Measurements from ENCODE around the gene ZNF865.

Gene ZNF865

DNA sequence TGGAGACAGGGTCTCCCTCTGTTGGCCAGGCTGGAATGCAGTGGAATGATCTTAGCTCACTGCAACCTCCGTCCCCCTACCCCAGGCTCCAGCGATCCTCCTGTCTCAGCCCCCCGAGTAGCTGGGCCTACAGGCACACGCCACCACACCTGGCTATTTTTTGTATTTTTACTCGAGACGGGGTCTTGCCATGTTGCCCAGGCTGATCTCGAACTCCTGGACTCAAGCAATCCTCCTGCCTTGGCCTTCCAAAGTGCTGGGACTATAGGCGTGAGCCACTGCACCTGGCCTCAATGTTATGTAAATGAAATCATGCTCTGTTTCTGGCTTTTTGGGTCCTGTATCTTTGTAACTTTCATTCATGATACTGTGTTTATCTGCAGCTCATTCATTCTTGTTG lies 16.7 kb upstream of the ZNF865 start:
- no peaks in the 10 kb centered on the region for H3K9me3 ChIP-seq (ENCODE audit: control insufficient read depth, insufficient read depth, low read length)
- WGBS (ENCODE audit: insufficient coverage, insufficient read length) = no CpG with 5 or more reads among the region's 8 CpGs
- H3K4me3 ChIP-seq (ENCODE audit: low read length) = no peak overlapping the region
- H3K4me1 ChIP-seq (ENCODE audit: control insufficient read depth, insufficient read depth, low read length) = 0 out of 2 replicates have a peak, but pooled peaks cover 6% of the 10 kb centered on the region
- DNase-seq (ENCODE audit: low read depth, low spot score) = no peak
- H3K36me3 ChIP-seq (ENCODE audit: control insufficient read depth, insufficient read depth, low read length) = no peaks in the 10 kb centered on the region; the same call in 1 of the 2 replicates
- H3K27ac ChIP-seq (ENCODE audit: low read length) = no peak overlapping the region
- no peaks in the 10 kb centered on the region for H3K27me3 ChIP-seq (ENCODE audit: control insufficient read depth, insufficient read depth, low read length)

DNA sequence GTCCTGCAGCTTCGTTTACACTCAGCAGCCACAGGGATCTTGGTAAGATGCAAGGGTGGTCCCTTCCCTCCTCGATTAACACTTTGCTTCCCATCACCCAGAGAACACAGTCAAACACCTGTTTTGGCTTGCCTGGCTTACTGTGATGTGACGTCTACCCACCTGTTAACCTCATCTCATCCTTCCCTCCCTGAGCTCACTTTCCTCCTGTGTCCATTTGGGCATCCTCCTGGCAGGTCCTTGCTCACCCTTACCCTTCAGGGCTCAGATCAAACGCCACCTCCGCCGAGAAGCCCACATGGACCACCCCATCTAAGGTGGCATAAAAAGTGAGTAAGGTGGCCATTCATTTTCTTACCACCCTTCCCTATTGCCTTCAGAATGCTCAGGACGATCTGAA lies 15.3 kb upstream of the ZNF865 start:
- H3K27ac ChIP-seq (ENCODE audit: low read length) = no peak overlapping the region
- DNase-seq (ENCODE audit: low read depth, low spot score) = no peak
- WGBS (ENCODE audit: insufficient coverage, insufficient read length) = no CpG with 5 or more reads among the region's 7 CpGs

DNA sequence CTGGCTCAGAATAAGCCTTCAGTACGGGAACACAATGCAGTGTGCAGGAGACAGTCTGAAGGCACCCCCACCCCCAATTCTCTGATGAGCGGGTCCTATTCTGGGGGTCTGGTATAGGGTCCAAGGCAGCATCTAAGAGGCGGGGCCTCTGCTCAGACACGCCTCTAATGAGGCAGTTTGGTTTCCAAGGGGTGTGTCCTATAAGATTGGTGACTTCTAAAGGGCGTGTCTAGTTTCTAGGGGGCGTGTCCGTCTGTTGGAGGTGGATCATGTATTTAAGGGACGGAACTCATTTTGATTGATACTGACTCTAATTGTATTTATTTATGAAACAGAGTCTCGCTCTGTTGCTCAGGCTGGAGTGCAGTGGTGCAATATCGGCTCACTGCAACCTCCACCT lies 14.8 kb upstream of the ZNF865 start:
- Histone ChIP-seq H3K27ac (ENCODE audit: low read length) (no peak overlapping the region), H3K36me3 (ENCODE audit: control insufficient read depth, insufficient read depth, low read length) (no peaks in the 10 kb centered on the region; the same call in 1 of the 2 replicates), H3K27me3 (ENCODE audit: control insufficient read depth, insufficient read depth, low read length) (no peaks in the 10 kb centered on the region), H3K4me1 (ENCODE audit: control insufficient read depth, insufficient read depth, low read length) (0 out of 2 replicates have a peak, but pooled peaks cover 5% of the 10 kb centered on the region), H3K9me3 (ENCODE audit: control insufficient read depth, insufficient read depth, low read length) (no peaks in the 10 kb centered on the region), H3K4me3 (ENCODE audit: low read length) (no peak overlapping the region)
- WGBS (ENCODE audit: insufficient coverage, insufficient read length) = no CpG with 5 or more reads among the region's 10 CpGs
- no peak for DNase-seq (ENCODE audit: low read depth, low spot score)

More for the DNA sequence above, 15.3 kb upstream of the ZNF865 start:
- Histone ChIP-seq H3K27me3 (ENCODE audit: control insufficient read depth, insufficient read depth, low read length) (no peaks in the 10 kb centered on the region), H3K36me3 (ENCODE audit: control insufficient read depth, insufficient read depth, low read length) (no peaks in the 10 kb centered on the region; the same call in 1 of the 2 replicates), H3K4me3 (ENCODE audit: low read length) (no peak overlapping the region), H3K9me3 (ENCODE audit: control insufficient read depth, insufficient read depth, low read length) (no peaks in the 10 kb centered on the region), H3K4me1 (ENCODE audit: control insufficient read depth, insufficient read depth, low read length) (0 out of 2 replicates have a peak, but pooled peaks cover 6% of the 10 kb centered on the region)

DNA sequence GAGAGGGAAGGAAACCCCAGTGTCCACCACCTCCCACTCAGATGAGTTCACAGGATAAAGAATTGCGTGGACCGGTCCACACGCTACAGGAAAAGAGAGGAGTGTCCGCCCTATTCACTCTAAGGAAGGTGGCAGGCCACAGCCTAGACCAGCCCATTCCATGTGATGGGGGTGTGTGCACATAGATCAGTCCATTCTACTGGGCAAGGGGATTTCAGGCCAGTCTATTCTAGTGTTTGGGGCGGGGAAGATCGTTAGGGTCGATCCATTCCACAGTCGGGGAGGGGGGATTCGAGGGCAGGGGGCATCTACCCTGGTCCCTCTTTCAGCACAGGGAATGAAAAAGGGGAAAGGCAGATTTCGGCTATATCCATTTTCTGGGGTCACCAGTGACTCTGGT lies 13.9 kb upstream of the ZNF865 start:
- no peak overlapping the region for H3K27ac ChIP-seq (ENCODE audit: low read length)
- H3K36me3 ChIP-seq (ENCODE audit: control insufficient read depth, insufficient read depth, low read length) = no peaks in the 10 kb centered on the region; the same call in 1 of the 2 replicates
- no peaks in the 10 kb centered on the region for H3K9me3 ChIP-seq (ENCODE audit: control insufficient read depth, insufficient read depth, low read length)
- DNase-seq (ENCODE audit: low read depth, low spot score) = no peak
- 0 out of 2 replicates have a peak, but pooled peaks cover 5% of the 10 kb centered on the region for H3K4me1 ChIP-seq (ENCODE audit: control insufficient read depth, insufficient read depth, low read length)
- WGBS (ENCODE audit: insufficient coverage, insufficient read length) = no CpG with 5 or more reads among the region's 10 CpGs
- no peak overlapping the region for H3K4me3 ChIP-seq (ENCODE audit: low read length)
- no peaks in the 10 kb centered on the region for H3K27me3 ChIP-seq (ENCODE audit: control insufficient read depth, insufficient read depth, low read length)

DNA sequence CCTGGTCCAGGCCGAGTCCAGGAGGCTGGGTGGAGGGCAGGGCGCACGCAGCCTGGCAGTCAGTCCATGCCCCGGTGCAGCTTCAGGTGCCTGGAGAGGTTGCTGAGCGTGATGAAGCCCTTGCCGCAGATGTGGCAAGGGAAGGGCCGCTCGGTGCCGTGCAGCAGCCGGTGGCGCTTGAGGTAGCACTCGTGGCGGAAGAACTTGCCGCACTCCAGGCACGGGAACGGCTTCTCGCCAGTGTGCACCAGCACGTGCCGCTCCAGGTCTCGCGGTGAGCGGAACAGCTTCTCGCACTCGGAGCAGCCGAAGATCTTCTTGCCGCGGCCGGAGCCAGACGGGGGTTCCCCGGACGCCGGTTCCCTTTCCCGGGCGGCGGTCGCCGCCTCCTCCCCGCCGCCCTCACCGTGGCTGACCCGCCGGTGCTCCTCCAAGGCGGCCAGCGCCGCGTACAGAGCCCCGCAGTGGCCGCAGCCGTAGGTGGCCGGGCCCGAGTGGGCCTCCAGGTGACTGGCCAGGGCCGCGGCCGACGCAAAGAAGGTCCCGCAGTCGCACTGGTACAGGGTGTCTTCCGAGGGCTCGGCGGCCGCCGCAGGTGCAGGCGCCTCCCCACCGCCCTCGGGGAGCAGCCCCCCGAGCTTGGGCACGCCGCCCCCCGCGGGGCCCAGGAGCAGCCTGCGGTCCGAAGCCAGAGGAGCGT lies 12.9 kb upstream of the ZNF865 start:
- Histone ChIP-seq H3K4me1 (ENCODE audit: control insufficient read depth, insufficient read depth, low read length) (peaks cover 5% of the 10 kb centered on the region; the same call in 1 of the 2 replicates), H3K27ac (ENCODE audit: low read length) (no peak overlapping the region), H3K4me3 (ENCODE audit: low read length) (peak overlapping the region; percentile 13; the same call in 1 of the 2 replicates), H3K27me3 (ENCODE audit: control insufficient read depth, insufficient read depth, low read length) (no peaks in the 10 kb centered on the region), H3K9me3 (ENCODE audit: control insufficient read depth, insufficient read depth, low read length) (no peaks in the 10 kb centered on the region), H3K36me3 (ENCODE audit: control insufficient read depth, insufficient read depth, low read length) (no peaks in the 10 kb centered on the region; the same call in 1 of the 2 replicates)
- no peak for DNase-seq (ENCODE audit: low read depth, low spot score)
- no CpG with 5 or more reads among the region's 73 CpGs for WGBS (ENCODE audit: insufficient coverage, insufficient read length)

DNA sequence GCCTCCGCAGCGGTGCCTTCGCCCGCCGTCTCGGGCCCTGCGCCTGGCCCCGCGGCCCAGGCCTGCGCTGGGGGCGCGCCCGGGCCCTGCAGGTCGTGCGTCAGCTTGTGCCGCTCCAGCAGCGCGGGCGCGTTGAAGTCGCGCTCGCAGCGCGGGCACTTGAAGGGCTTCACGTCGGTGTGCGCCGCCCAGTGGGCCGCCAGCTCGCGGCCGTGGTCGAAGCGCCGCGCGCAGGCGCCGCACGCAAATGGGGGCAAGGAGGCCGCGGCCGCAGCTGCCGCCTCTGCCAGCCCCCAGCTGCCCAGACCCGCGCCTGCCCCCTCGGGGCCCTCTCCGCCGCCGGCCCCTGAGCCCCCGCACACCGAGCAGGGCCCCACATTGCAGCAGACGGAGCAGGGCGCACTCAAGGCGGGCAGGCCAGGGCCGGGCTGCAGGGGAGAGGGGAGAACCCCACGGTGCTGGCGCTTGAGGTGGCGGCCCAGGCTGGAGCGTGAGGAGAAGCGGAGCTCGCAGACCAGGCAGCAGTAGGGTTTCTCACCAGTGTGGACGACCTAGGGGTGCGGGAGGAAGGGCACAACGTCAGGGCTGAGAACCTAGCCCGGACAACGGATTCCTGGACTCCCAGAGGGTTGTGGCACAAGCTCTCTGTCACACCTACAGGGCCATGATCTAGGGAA lies 12.2 kb upstream of the ZNF865 start:
- H3K9me3 ChIP-seq (ENCODE audit: control insufficient read depth, insufficient read depth, low read length) = no peaks in the 10 kb centered on the region
- no peaks in the 10 kb centered on the region for H3K27me3 ChIP-seq (ENCODE audit: control insufficient read depth, insufficient read depth, low read length)
- no peaks in the 10 kb centered on the region; the same call in 1 of the 2 replicates for H3K36me3 ChIP-seq (ENCODE audit: control insufficient read depth, insufficient read depth, low read length)
- H3K27ac ChIP-seq (ENCODE audit: low read length) = no peak overlapping the region
- no CpG with 5 or more reads among the region's 68 CpGs for WGBS (ENCODE audit: insufficient coverage, insufficient read length)
- peak overlapping the region; percentile 13; the same call in 1 of the 2 replicates for H3K4me3 ChIP-seq (ENCODE audit: low read length)
- DNase-seq (ENCODE audit: low read depth, low spot score) = no peak
- peaks cover 5% of the 10 kb centered on the region; the same call in 1 of the 2 replicates for H3K4me1 ChIP-seq (ENCODE audit: control insufficient read depth, insufficient read depth, low read length)

DNA sequence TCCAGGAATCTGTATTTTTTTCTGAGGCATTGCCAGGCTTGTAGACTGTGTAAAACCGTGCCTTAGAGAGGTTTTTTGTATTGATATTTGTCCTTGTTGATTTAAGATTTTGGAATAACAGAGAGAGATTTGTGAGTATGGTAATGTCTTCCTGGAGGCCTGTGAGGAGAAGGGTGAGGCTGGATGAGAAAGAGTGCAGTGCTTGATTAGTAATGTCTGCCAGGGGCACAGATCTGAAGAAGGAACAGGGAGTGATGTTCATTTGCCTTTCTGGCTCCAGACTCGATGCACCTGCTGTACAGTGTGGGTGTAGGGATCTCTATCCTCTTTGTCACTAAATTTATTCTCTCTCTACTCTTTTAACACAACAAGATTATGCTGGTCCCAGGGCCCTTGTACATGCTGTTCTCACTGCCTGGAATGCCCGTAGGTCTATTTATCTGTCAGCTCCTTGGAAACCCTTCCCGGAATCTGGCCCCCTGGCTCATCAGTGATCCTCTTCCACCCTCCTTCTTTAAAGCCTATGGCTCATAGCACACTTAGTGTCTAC lies 10.4 kb upstream of the ZNF865 start:
- H3K27ac ChIP-seq (ENCODE audit: low read length) = no peak overlapping the region
- no peak overlapping the region for H3K4me3 ChIP-seq (ENCODE audit: low read length)
- H3K36me3 ChIP-seq (ENCODE audit: control insufficient read depth, insufficient read depth, low read length) = no peaks in the 10 kb centered on the region; the same call in 1 of the 2 replicates
- no peaks in the 10 kb centered on the region for H3K9me3 ChIP-seq (ENCODE audit: control insufficient read depth, insufficient read depth, low read length)
- H3K4me1 ChIP-seq (ENCODE audit: control insufficient read depth, insufficient read depth, low read length) = peaks cover 4% of the 10 kb centered on the region
- no peaks in the 10 kb centered on the region for H3K27me3 ChIP-seq (ENCODE audit: control insufficient read depth, insufficient read depth, low read length)
- no CpG with 5 or more reads among the region's 4 CpGs for WGBS (ENCODE audit: insufficient coverage, insufficient read length)
- DNase-seq (ENCODE audit: low read depth, low spot score) = no peak

DNA sequence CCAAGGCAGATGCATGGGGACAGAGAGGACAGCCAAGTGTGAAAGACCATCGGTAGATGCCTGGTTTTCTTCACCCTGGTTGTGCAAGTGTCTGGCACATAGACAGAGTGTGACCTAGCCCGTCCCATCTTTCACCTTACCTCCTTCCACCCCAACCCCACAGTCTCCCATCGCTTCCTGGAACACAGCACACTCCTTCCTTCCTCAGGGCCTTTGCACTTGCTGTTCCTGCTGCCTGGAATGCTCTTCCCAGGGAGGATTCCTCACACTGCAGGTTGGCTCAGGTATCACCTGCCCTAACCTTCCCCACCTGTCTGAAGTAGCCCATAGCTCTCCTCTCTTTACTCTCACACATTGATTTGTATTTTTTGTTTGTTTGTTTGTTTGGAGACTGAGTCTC lies 9.1 kb upstream of the ZNF865 start:
- H3K27ac ChIP-seq (ENCODE audit: low read length) = no peak overlapping the region
- H3K27me3 ChIP-seq (ENCODE audit: control insufficient read depth, insufficient read depth, low read length) = no peaks in the 10 kb centered on the region
- H3K9me3 ChIP-seq (ENCODE audit: control insufficient read depth, insufficient read depth, low read length) = no peaks in the 10 kb centered on the region
- no peaks in the 10 kb centered on the region; the same call in 1 of the 2 replicates for H3K36me3 ChIP-seq (ENCODE audit: control insufficient read depth, insufficient read depth, low read length)
- peaks cover 2% of the 10 kb centered on the region for H3K4me1 ChIP-seq (ENCODE audit: control insufficient read depth, insufficient read depth, low read length)
- no CpG with 5 or more reads among the region's 3 CpGs for WGBS (ENCODE audit: insufficient coverage, insufficient read length)
- no peak overlapping the region for H3K4me3 ChIP-seq (ENCODE audit: low read length)
- DNase-seq (ENCODE audit: low read depth, low spot score) = no peak

DNA sequence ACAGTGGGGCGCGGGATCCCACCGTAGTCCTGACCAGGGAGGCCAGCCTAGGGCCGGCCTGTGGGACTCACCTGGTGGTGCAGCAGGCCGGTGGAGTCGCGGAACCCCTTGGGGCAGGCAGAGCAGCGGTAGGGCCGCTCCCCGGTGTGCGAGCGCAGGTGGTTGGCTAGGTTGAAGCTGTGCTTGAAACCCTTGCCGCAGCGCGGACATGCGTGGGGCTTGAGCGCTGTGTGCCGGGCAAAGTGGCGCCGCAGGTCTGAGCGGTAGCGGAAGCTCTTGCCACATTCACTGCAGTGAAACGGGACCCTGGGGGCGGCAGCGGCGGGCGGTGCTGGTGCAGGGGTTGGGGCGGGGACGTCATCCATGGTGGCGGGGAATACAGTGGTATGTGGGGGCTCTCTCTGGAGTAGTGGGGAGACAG lies 7.9 kb upstream of the ZNF865 start:
- Histone ChIP-seq H3K27me3 (ENCODE audit: control insufficient read depth, insufficient read depth, low read length) (no peaks in the 10 kb centered on the region), H3K27ac (ENCODE audit: low read length) (no peak overlapping the region), H3K4me1 (ENCODE audit: control insufficient read depth, insufficient read depth, low read length) (peaks cover under 1% of the 10 kb centered on the region), H3K9me3 (ENCODE audit: control insufficient read depth, insufficient read depth, low read length) (no peaks in the 10 kb centered on the region), H3K4me3 (ENCODE audit: low read length) (no peak overlapping the region), H3K36me3 (ENCODE audit: control insufficient read depth, insufficient read depth, low read length) (no peaks in the 10 kb centered on the region; the same call in 1 of the 2 replicates)
- no CpG with 5 or more reads among the region's 30 CpGs for WGBS (ENCODE audit: insufficient coverage, insufficient read length)
- DNase-seq (ENCODE audit: low read depth, low spot score) = no peak

DNA sequence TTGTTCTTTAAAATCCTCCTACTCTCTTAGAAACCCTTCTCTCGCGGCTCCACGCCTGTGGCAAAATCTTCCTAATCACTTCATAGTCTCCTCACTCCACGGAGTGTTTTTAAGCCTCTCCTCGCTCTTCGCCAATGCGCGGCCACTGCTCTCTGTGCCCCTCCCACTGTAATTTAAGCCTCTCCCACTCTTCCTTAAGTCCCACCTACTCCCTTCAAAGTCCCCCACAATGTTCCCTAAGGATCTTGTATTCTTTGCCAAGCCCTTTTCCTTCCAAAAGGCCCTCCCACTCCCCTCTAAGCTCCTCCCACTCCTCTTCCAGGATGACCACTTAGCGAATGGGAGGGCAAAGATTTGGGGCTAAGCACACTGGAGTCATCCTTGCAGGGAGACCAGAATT lies 7.4 kb upstream of the ZNF865 start:
- H3K27ac ChIP-seq (ENCODE audit: low read length) = no peak overlapping the region
- no CpG with 5 or more reads among the region's 9 CpGs for WGBS (ENCODE audit: insufficient coverage, insufficient read length)

More for the DNA sequence above, 7.4 kb upstream of the ZNF865 start:
- Histone ChIP-seq H3K9me3 (ENCODE audit: control insufficient read depth, insufficient read depth, low read length) (no peaks in the 10 kb centered on the region), H3K36me3 (ENCODE audit: control insufficient read depth, insufficient read depth, low read length) (no peaks in the 10 kb centered on the region), H3K4me3 (ENCODE audit: low read length) (no peak overlapping the region), H3K27me3 (ENCODE audit: control insufficient read depth, insufficient read depth, low read length) (no peaks in the 10 kb centered on the region), H3K4me1 (ENCODE audit: control insufficient read depth, insufficient read depth, low read length) (no peaks in the 10 kb centered on the region; the same call in none of the 2 replicates)
- DNase-seq (ENCODE audit: low read depth, low spot score) = no peak

Data from iPS DF 6.9 (cell line).